ENCODE measurements around the gene ARSA.

GRCh38 chr22:50605002-50605612, 22.8 kb downstream of the ARSA start:
- no peak for TF ChIP-seq CTCF (IDR thresholded peaks at IDR 0.05)
- no peak for TF ChIP-seq POLR2A (IDR thresholded peaks at IDR 0.05)
